HEK293T (cell line): Measurements from ENCODE around the gene CUBN.

Source experiments
- BHLHE40 ChIP-seq: fragments of 450-650 bp; IDR thresholded peaks from 2 replicates; pipeline ENCODE4 v1.6.1; 2016; ENCODE audit warnings: mild to moderate bottlenecking, moderate library complexity, borderline replicate concordance
- FOXA1 ChIP-seq: fragments of 450-650 bp; IDR thresholded peaks from 2 replicates; pipeline ENCODE4 v1.6.1; 2016; ENCODE audit warnings: mild to moderate bottlenecking
- FOXM1 ChIP-seq: fragments of 450-650 bp; IDR thresholded peaks from 2 replicates; pipeline ENCODE4 v1.6.1; 2017; ENCODE audit warnings: mild to moderate bottlenecking, borderline replicate concordance
- HDGF ChIP-seq: fragments of 450-650 bp; IDR thresholded peaks from 2 replicates; pipeline ENCODE4 v1.6.1; 2017; ENCODE audit warnings: antibody characterized with exemption, borderline replicate concordance
- NFRKB ChIP-seq: fragments of 450-650 bp; IDR thresholded peaks from 2 replicates; pipeline ENCODE4 v1.6.1; 2016; ENCODE audit warnings: mild to moderate bottlenecking, moderate library complexity
- SUZ12 ChIP-seq: fragments of 450-650 bp; IDR thresholded peaks from 2 replicates; pipeline ENCODE4 v1.6.1; 2016; ENCODE audit warnings: mild to moderate bottlenecking
- TARDBP ChIP-seq: fragments of 450-650 bp; IDR thresholded peaks from 2 replicates; pipeline ENCODE4 v1.6.1; 2016
- ZNF384 ChIP-seq: fragments of 450-650 bp; IDR thresholded peaks from 2 replicates; pipeline ENCODE4 v1.6.1; 2016

GRCh38 chr10:16820018-16820417, 309.6 kb downstream of the CUBN start:
- TF ChIP-seq SUZ12 (no peak), HDGF (no peak), TARDBP (no peak), NFRKB (no peak), BHLHE40 (no peak), FOXM1 (no peak), ZNF384 (no peak), FOXA1 (no peak)
